ENCODE data around the gene ALG12. TPM values are rescaled to one million over a fixed set of nuclear protein-coding genes. Genes with fewer than 3 reads are reported as not detected.
A peak's percentile ranks its signal among the peaks of the same experiment; 100 is the strongest.

The ALG12 gene
- total RNA-seq, 1 donor from 2014 or later: 14.6 TPM

DNA sequence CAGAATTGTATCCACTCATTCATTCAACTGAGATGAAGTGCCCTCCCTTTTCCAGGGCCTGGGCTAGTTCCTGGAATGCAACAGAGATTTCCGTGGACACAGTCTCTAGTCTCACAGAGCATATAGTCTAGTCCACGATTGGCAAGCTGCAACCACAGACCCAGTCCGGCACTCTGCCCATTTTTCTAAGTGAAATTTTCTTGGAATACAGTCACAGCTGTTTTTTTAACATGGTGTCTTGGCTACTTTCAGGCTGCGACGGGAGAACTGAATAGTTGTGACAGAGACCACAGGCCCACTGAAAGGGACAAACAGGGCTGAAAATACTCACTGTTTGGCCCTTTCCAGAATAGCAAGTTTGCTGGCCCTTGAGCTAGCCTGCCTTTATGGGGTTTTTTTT, 29.2 kb downstream of the ALG12 start:
- no peak for DNase-seq (ENCODE audit: low read depth, low spot score)

DNA sequence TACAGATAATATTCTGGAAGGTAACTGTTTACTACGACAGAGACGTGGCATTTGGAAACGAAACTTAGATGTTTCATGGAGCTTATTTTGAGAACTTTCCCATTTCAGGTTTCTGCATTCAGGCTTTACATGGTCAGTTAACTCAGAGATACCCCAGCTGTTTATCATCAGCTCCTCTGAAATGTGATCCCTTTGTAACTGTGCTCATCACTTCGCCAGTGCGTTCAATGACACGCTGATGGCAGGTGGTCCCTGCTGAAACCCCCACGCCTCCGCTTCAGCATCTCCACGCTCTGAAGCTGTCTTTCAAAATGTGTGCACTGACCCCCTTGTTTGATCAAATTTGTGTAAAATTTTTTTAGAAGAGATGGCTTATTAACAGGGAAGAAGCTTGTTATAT, 30.5 kb downstream of the ALG12 start:
- DNase-seq (ENCODE audit: low read depth, low spot score): no peak

GRCh38 chr22:49887064-49887451, 31.2 kb downstream of the ALG12 start:
- DNase-seq (ENCODE audit: low read depth, low spot score): no peak

DNA sequence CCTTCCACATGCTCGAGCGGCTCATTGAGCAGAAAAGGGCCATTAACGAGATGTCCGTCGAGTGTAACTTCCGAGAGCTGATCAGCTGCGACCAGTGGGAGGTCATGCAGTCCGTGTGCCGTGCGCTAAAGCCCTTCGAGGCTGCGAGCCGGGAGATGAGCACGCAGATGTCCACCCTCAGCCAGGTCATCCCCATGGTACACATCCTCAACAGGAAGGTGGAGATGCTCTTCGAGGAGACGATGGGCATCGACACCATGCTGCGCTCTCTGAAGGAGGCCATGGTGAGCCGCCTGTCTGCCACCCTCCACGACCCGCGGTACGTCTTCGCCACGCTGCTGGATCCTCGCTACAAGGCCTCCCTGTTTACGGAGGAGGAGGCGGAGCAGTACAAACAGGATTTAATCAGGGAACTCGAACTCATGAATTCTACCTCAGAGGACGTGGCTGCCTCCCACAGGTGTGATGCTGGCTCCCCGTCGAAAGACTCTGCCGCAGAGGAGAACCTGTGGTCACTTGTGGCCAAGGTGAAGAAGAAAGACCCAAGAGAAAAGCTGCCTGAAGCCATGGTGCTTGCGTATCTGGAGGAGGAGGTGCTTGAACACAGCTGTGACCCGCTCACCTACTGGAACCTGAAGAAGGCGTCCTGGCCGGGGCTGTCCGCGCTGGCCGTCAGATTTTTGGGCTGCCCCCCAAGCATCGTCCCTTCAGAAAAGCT, 31.7 kb downstream of the ALG12 start:
- no peak for DNase-seq (ENCODE audit: low read depth, low spot score)

- DNase-seq (ENCODE audit: low read depth, low spot score): no peak
These were observed 32.4 kb downstream of the ALG12 start for GRCh38 chr22:49885881-49886280.

- no peak for DNase-seq (ENCODE audit: low read depth, low spot score)
These were observed 33.0 kb downstream of the ALG12 start for GRCh38 chr22:49885281-49885680.

DNA sequence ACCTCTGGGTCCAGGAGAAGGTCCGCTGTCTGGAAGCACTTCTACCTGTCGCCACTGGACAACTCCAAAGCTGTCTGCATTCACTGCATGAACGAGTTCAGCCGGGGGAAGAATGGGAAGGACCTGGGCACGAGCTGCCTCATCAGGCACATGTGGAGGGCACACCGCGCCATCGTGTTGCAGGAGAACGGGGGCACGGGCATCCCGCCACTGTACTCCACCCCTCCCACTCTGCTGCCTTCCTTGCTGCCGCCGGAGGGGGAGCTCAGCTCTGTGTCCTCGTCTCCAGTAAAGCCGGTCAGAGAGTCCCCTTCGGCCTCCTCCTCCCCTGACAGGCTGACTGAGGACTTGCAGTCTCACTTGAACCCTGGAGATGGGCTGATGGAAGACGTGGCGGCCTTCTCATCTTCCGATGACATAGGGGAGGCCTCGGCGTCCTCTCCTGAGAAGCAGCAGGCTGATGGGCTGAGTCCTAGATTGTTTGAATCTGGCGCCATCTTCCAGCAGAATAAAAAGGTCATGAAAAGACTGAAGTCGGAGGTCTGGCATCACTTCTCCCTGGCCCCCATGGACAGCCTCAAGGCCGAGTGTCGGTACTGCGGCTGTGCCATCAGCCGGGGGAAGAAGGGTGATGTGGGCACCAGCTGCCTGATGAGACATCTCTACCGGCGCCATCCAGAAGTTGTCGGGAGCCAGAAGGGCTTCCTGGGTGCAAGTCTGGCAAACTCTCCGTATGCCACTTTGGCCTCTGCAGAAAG, 33.6 kb downstream of the ALG12 start:
- DNase-seq (ENCODE audit: low read depth, low spot score): no peak

- DNase-seq (ENCODE audit: low read depth, low spot score): no peak
These were observed 34.2 kb downstream of the ALG12 start for GRCh38 chr22:49884075-49884474.

DNA sequence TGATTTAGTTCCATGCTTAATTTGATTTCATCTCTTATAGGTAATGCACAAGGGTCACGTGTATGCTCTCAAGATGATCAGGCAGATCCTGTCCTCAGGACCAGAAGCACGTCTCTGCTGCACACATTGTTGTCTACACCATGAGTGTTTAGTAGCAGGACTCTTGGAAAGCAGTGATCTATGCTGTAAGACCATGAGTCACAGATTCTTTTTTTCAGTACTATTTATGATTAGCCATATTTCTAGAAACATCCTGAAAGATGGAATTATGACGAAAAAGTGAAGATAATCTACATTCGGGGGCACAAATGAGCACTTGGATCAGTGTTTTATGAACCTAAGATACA, 35.0 kb downstream of the ALG12 start:
- DNase-seq (ENCODE audit: low read depth, low spot score): no peak

DNA sequence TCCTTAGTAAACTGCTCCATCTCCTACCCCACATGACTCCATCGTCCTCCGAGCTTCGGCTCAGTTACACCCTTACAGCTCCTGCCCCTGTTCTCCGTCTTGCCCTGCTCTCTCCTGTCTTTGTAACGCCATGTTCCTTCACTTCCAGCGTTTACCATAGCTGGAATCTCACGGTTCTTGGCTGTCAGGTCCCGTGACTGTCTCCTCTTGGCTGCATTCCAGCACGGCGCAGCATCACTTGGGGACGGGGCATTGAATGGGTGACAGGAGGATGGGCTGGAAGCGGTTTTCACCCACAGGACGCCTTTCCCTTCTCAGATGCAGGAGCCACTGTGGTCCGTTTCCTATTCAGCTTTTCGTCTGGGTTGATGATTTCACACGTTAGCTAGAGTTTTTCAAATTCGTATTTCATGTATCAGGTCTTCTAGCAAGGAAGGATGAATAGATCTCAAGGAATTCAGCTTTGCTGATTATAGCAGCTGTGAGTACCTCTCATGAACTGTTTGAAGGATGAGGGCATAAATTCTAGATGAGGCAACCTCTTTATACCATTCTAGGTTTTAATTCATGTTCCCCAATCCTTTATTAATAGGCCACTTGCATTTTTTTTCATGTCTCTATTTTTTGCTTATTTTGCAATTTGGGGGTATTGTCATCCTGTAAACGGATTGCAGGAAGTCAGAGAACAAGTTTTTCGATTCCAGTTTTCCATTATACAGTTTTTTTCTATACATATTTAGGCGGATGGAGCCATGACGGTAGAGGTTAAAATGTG, 35.5 kb downstream of the ALG12 start:
- no peak for DNase-seq (ENCODE audit: low read depth, low spot score)

GRCh38 chr22:49881856-49882255, 36.4 kb downstream of the ALG12 start:
- DNase-seq (ENCODE audit: low read depth, low spot score): no peak

DNA sequence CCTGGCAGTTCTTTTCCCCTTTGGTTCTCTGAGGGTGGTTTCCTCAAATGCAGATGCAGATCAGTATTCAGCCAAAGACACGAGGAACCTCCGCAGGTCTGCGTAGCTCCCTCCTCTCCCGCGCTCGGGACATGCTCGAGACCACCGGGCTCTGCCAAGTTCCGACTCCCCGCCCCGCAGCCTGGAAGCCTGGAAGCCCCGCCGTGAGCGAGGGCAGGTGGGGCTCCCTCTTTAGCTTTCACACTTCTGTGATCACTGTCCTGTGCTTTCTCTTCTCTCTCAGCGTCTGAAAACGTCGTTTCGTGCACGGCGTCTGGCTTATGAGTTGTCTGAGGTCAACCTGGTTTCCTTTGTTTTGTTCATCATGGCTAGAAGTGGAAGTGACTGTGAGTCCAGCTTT, 38.0 kb downstream of the ALG12 start:
- DNase-seq (ENCODE audit: low read depth, low spot score): peak; percentile 45

- no peak for DNase-seq (ENCODE audit: low read depth, low spot score)
These were observed 38.4 kb downstream of the ALG12 start for GRCh38 chr22:49879871-49880270.

GRCh38 chr22:49878206-49878605, 40.0 kb downstream of the ALG12 start:
- no peak for DNase-seq (ENCODE audit: low read depth, low spot score)

- DNase-seq (ENCODE audit: low read depth, low spot score): no peak
These were observed 40.6 kb downstream of the ALG12 start for GRCh38 chr22:49877642-49878041.

- no peak for DNase-seq (ENCODE audit: low read depth, low spot score)
These were observed 44.9 kb downstream of the ALG12 start for GRCh38 chr22:49873228-49873940.

DNA sequence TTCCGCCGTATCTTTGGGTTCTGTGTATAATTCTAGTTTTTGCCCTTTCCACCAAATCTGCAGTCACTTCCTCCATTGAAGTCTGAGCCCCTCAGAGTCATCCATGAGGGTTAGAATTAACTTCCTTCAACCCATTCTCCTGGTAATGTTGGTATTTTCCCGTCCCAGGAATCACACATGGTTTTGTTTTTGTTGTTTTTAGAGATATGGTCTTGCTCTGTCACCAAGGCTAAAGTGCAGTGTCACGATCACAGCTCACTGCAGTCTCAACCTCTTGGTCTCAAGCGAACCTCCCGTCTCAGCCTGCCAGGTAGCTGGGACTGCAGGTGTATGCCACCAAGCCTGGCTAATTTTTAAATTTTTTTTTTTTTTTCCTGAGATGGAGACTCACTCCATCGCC, 45.9 kb downstream of the ALG12 start:
- no peak for DNase-seq (ENCODE audit: low read depth, low spot score)

- DNase-seq (ENCODE audit: low read depth, low spot score): no peak
These were observed 46.8 kb downstream of the ALG12 start for GRCh38 chr22:49871482-49871881.

DNA sequence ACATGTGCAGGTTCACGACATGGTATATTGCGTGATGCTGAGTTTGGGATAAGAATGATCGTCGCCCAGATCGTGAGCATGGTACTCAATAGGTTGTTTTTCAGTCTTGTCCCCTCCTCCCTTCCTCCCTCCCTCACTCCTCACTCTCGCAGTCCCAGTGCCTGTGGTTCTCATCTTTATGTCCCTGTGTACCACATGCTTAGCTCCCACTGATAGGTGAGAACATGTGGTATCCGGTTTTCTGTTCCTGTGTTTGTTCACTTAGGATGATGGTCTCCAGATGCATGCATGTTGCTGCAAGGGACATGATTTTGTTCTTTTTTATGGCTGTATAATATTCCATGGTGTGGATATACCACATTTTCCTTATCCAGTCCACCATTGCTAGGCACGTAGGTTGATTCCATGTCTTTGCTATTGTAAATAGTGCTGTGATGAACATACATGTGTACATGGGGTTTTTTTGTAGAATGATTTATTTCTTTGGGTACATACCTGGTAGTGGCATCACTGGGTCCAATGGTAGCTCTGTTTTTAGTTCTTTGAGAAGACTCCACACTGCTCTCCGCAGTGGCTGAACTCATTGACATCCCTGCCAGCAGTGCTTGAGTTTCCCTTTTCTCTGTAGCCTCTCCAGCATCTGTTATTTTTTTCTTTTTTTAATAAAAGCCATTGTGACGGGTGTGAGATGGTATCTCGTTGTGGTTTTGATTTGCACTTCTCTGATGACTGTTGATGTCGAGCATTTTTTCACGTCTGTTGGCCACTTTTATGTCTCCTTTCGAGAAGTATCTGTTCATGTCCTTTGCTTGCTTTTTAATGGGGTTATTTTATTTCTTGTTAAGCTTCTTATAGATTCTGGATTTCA, 48.2 kb downstream of the ALG12 start:
- DNase-seq (ENCODE audit: low read depth, low spot score): no peak

GRCh38 chr22:49869086-49869830, 49.0 kb downstream of the ALG12 start:
- DNase-seq (ENCODE audit: low read depth, low spot score): no peak
